ENCODE measurements around the gene CGB5.
"Not testable (repeated sequence)": the region's sequence is repeated elsewhere in the genome, so short reads cannot be mapped to it uniquely, and the experiment has no call there.

The CGB5 gene

GRCh38 chr19:49059053-49059452, 15.4 kb downstream of the CGB5 start:
- no peak for DNase-seq

GRCh38 chr19:49061000-49061399, 17.4 kb downstream of the CGB5 start:
- DNase-seq: no peak

GRCh38 chr19:49061445-49061844, 17.8 kb downstream of the CGB5 start:
- DNase-seq: no peak

- no peak for DNase-seq
These were observed 20.5 kb downstream of the CGB5 start for GRCh38 chr19:49064029-49064629.

- DNase-seq: no peak
These were observed 21.3 kb downstream of the CGB5 start, which contains the start of gene NTF4 for GRCh38 chr19:49064768-49065611. TSS of gene NTF4 (minus strand) at chr19:49064818. CDS start at chr19:49061997, 2,821 bp downstream.

- no peak for DNase-seq
These were observed 22.4 kb downstream of the CGB5 start for GRCh38 chr19:49065905-49066512.

- no peak for DNase-seq
These were observed 23.9 kb downstream of the CGB5 start for GRCh38 chr19:49067554-49067953.

- DNase-seq: no peak
These were observed 25.4 kb downstream of the CGB5 start for GRCh38 chr19:49069026-49069425.

- no peak for DNase-seq
These were observed 26.8 kb downstream of the CGB5 start for GRCh38 chr19:49070416-49070815.

GRCh38 chr19:49071860-49072547, 28.4 kb downstream of the CGB5 start:
- no peak for DNase-seq

- no peak for DNase-seq
These were observed 30.1 kb downstream of the CGB5 start for GRCh38 chr19:49073514-49074378.

GRCh38 chr19:49074869-49075268, 31.2 kb downstream of the CGB5 start:
- DNase-seq: not testable (repeated sequence)

GRCh38 chr19:49080392-49080791, 36.7 kb downstream of the CGB5 start:
- DNase-seq: no peak

GRCh38 chr19:49081273-49081672, 37.6 kb downstream of the CGB5 start:
- DNase-seq: no peak

GRCh38 chr19:49084206-49085019, 40.8 kb downstream of the CGB5 start:
- no peak for DNase-seq

- peak; percentile 80 for DNase-seq
These were observed 41.6 kb downstream of the CGB5 start, which contains the start of gene SNRNP70 for GRCh38 chr19:49085020-49085867. TSS of gene SNRNP70 (plus strand) at chr19:49085451. CDS start at chr19:49086415, 964 bp downstream.

- DNase-seq: no peak
These were observed 42.2 kb downstream of the CGB5 start for GRCh38 chr19:49085868-49086232.

GRCh38 chr19:49086296-49086695, 42.6 kb downstream of the CGB5 start:
- no peak for DNase-seq

GRCh38 chr19:49091391-49092038, 47.9 kb downstream of the CGB5 start:
- no peak for DNase-seq

- no peak for DNase-seq
These were observed 49.0 kb downstream of the CGB5 start for GRCh38 chr19:49092686-49093085.
